GM12878 (cell line): ENCODE data around the gene GALNS. TPM values are rescaled to one million over a fixed set of nuclear protein-coding genes. Genes with fewer than 3 reads are reported as not detected.

Experiments
- CBX3 ChIP-seq: fragments of 200-600 bp; sonication (generic); IDR thresholded peaks from 2 replicates; pipeline ENCODE4 v1.6.1; 2016; ENCODE audit warnings: low read depth, borderline replicate concordance
- CEBPB ChIP-seq, 2 experiments: fragments of 150-350 bp in 1 of 2; IDR thresholded peaks; 2 replicates each; pipeline ENCODE4 v1.6.1; 2012 to 2014; ENCODE audit warnings: low read depth in 2 of 2, low read length in 2 of 2, borderline replicate concordance in 1 of 2, inconsistent platforms in 1 of 2
- MEF2B ChIP-seq: fragments of 450-650 bp; IDR thresholded peaks from 2 replicates; pipeline ENCODE4 v1.6.1; 2018; ENCODE audit warnings: mild to moderate bottlenecking, moderate library complexity; ENCODE audit not compliant: partially characterized antibody, poor library complexity, severe bottlenecking
- NFXL1 ChIP-seq: fragments of 450-650 bp; IDR thresholded peaks from 2 replicates; pipeline ENCODE4 v1.6.1; 2017; ENCODE audit warnings: antibody characterized with exemption, mild to moderate bottlenecking, borderline replicate concordance
- POLR2A ChIP-seq: IDR thresholded peaks from 2 replicates; pipeline ENCODE4 v1.6.1; 2011; ENCODE audit warnings: low read depth, mild to moderate bottlenecking, low read length
- polyA plus RNA-seq, 11 experiments: library from polyadenylated mRNA; depleted of rRNA in 4 of 11; unstranded in 6 of 11; stranded (reverse) in 5 of 11; fragments of >200 nt; fragmentation: Nextera tagmentation in 4 of 11; fragmentation: Illumina TruSeq in 1 of 11; extraction: Ambion mirVana in 4 of 11; extraction: Trizol in 1 of 11; gene quantifications; 1 replicate in 1 of 11; 2 replicates in 10 of 11; pipeline versions ENCODE4 v1.2.1 to v1.2.3, GENCODE V29; 2011 to 2016; ENCODE audit warnings: inconsistent platforms in 2 of 11, missing spikeins in 2 of 11, low read depth in 1 of 11
- total RNA-seq, 4 experiments: library from RNA; depleted of rRNA in 3 of 4; stranded (reverse); fragments of >200 nt in 3 of 4; fragmentation: Illumina TruSeq in 1 of 4; extraction: Trizol in 1 of 4; gene quantifications; 2 replicates each; pipeline versions ENCODE4 v1.2.1 to v1.2.3, GENCODE V29; 2013 to 2021
- TF ChIP-seq, protein P1 (sequence below): IDR thresholded peaks from 2 replicates; pipeline ENCODE4 v1.6.1; 2012; ENCODE audit warnings: low read depth, low read length, improper control_type of control experiment
- TF ChIP-seq, protein P2 (sequence below): fragments of 150-350 bp; IDR thresholded peaks from 2 replicates; pipeline ENCODE4 v1.6.1; 2014; ENCODE audit warnings: mild to moderate bottlenecking, low read depth, low read length

Gene GALNS
- total and polyA plus RNA-seq, 10 of the 15 experiments (the other 5 are each of a cell fraction or from before 2014, with no cell fraction given) = 0.37 to 12.4 (median 5.3) TPM

DNA sequence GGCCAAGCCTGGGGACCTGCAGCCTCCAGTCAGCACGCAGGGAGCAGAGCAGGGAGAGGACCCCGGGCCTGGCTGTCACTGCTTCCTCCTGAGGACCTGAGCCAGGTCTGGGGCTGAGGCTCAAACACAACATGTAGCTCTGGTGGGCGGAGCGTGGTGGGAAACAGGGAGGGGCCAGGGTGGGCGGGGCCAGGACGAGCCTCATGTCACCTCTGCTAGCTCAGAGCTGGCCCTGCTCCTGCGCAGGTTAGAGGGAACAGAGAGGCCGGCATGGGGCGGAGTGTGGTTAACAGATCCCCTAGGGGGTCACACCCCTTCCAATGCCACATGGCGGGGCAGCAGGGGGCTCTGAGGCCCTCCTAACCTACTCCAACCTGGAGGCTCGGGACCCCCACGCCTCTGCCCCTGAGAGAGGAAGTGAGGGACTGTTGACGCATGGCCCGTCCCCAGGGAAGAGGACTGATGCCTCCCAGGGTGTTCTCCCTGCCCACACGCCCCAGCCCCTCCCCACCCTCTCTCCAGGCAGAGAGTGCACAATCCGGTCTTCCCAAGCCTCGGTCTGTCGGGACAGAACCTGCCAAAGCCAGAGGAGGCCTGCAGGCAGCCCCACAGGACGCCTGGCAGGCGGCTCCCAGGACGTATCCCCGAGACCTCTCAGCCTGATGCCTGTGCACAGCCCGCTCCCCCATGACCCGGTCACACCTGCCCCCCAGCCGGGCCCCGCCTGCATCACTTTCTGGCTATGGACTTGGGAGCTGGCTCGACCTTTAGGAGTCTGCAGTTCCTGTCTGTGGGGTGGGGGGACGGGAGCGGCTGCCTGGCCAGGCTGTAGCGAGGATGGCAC, 86.9 kb downstream of the GALNS start (continued):
- TF ChIP-seq, protein P1, sequence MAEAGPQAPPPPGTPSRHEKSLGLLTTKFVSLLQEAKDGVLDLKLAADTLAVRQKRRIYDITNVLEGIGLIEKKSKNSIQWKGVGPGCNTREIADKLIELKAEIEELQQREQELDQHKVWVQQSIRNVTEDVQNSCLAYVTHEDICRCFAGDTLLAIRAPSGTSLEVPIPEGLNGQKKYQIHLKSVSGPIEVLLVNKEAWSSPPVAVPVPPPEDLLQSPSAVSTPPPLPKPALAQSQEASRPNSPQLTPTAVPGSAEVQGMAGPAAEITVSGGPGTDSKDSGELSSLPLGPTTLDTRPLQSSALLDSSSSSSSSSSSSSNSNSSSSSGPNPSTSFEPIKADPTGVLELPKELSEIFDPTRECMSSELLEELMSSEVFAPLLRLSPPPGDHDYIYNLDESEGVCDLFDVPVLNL = no peak
- TF ChIP-seq CBX3 = no peak
- TF ChIP-seq NFXL1 = no peak
- TF ChIP-seq POLR2A = peak; percentile 37; the same call in 1 of the 2 replicates
- TF ChIP-seq, protein P2, sequence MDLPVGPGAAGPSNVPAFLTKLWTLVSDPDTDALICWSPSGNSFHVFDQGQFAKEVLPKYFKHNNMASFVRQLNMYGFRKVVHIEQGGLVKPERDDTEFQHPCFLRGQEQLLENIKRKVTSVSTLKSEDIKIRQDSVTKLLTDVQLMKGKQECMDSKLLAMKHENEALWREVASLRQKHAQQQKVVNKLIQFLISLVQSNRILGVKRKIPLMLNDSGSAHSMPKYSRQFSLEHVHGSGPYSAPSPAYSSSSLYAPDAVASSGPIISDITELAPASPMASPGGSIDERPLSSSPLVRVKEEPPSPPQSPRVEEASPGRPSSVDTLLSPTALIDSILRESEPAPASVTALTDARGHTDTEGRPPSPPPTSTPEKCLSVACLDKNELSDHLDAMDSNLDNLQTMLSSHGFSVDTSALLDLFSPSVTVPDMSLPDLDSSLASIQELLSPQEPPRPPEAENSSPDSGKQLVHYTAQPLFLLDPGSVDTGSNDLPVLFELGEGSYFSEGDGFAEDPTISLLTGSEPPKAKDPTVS = no peak
- TF ChIP-seq MEF2B = peak; percentile 51
- no peak for TF ChIP-seq CEBPB (IDR thresholded peaks at IDR 0.05; ENCODE audit: borderline replicate concordance in 1 of 2, low read depth in 2 of 2, low read length in 2 of 2)
